Osteoblast (primary cell): ENCODE data around the gene TINCR. TPM values are rescaled to one million over a fixed set of nuclear protein-coding genes. Genes with fewer than 3 reads are reported as not detected.

Experiments used
- DNase-seq: peaks from one replicate; pipeline ENCODE4 v3.0.0; 2011; ENCODE audit warnings: low spot score, mixed read lengths; ENCODE audit not compliant: insufficient read length; ENCODE audit errors: missing footprints
- H2AFZ ChIP-seq: 2 replicates; pipeline ENCODE4 v1.6.0; 2011; ENCODE audit warnings: mild to moderate bottlenecking, low read length
- H3K27ac ChIP-seq: 2 replicates; pipeline ENCODE4 v1.5.1; 2011; ENCODE audit warnings: mild to moderate bottlenecking, low read depth, low read length, moderate library complexity
- H3K27me3 ChIP-seq: 2 replicates; pipeline ENCODE4 v1.6.0; 2012; ENCODE audit warnings: mild to moderate bottlenecking, control low read depth, inconsistent platforms, low read length, moderate library complexity; ENCODE audit not compliant: insufficient read depth
- H3K36me3 ChIP-seq: 2 replicates; pipeline ENCODE4 v1.5.1; 2011; ENCODE audit warnings: mild to moderate bottlenecking, low read length, control low read depth, moderate library complexity; ENCODE audit not compliant: insufficient read depth
- H3K4me1 ChIP-seq: 2 replicates; pipeline ENCODE4 v1.5.1; 2011; ENCODE audit warnings: mild to moderate bottlenecking, low read length, control low read depth, moderate library complexity; ENCODE audit not compliant: insufficient read depth
- H3K4me2 ChIP-seq: 2 replicates; pipeline ENCODE4 v1.6.0; 2011; ENCODE audit warnings: mild to moderate bottlenecking, low read length; ENCODE audit not compliant: insufficient read depth
- H3K4me3 ChIP-seq: fragments of 200-600 bp; sonication (generic); 3 replicates; pipeline ENCODE4 v1.5.1; 2012; ENCODE audit warnings: mild to moderate bottlenecking, low read length, inconsistent platforms; ENCODE audit not compliant: insufficient read depth
- H3K79me2 ChIP-seq: 2 replicates; pipeline ENCODE4 v1.6.0; 2012; ENCODE audit warnings: mild to moderate bottlenecking, low read length, control low read depth, inconsistent platforms; ENCODE audit not compliant: insufficient read depth
- H3K9me3 ChIP-seq: 2 replicates; pipeline ENCODE4 v1.5.1; 2011; ENCODE audit warnings: low read depth, low read length, control low read depth
- H4K20me1 ChIP-seq: 2 replicates; pipeline ENCODE4 v1.6.0; 2012; ENCODE audit warnings: mild to moderate bottlenecking, low read length, control low read depth; ENCODE audit not compliant: insufficient read depth
- CTCF ChIP-seq: IDR thresholded peaks from 2 replicates; pipeline ENCODE4 v1.5.1; 2011; ENCODE audit warnings: mild to moderate bottlenecking, low read depth, low read length, moderate library complexity; ENCODE audit errors: extremely low read depth
- total RNA-seq: library from RNA; depleted of rRNA; stranded (reverse); fragments of >200 nt; gene quantifications from 2 replicates; pipeline ENCODE4 v1.2.3, GENCODE V29; 2012

Gene TINCR
- under 0.01 and 0.36 TPM in 2 replicates for total RNA-seq

- Histone ChIP-seq H4K20me1 (no peaks in the 10 kb centered on the region), H3K4me3 (no peak within 1 kb of the TSS), H2AFZ (no peak within 1 kb of the TSS), H3K4me2 (no peak within 1 kb of the TSS), H3K79me2 (no peaks in the 10 kb centered on the region), H3K36me3 (no peaks in the 10 kb centered on the region), H3K4me1 (no peaks in the 10 kb centered on the region), H3K9me3 (no peaks in the 10 kb centered on the region), H3K27me3 (peaks cover 20% of the 10 kb centered on the region), H3K27ac (no peak within 1 kb of the TSS)
- TF ChIP-seq CTCF: no peak
- peak; percentile 54 for DNase-seq
These were observed at the start of gene TINCR for GRCh38 chr19:5567360-5567969. Gene TINCR (minus strand): TSS chr19:5567953.

GRCh38 chr19:5617080-5617479, 49.3 kb upstream of the TINCR start:
- no peak for TF ChIP-seq CTCF
- Histone ChIP-seq H3K4me1 (peaks cover 36% of the 10 kb centered on the region), H3K9me3 (no peaks in the 10 kb centered on the region), H3K27ac (peak overlapping the region; percentile 7), H4K20me1 (peaks cover 44% of the 10 kb centered on the region), H3K79me2 (peaks cover 76% of the 10 kb centered on the region), H3K36me3 (peaks cover 76% of the 10 kb centered on the region), H3K4me3 (no peak overlapping the region), H3K4me2 (no peak overlapping the region), H2AFZ (no peak overlapping the region), H3K27me3 (no peaks in the 10 kb centered on the region)
- no peak for DNase-seq

- peak; percentile 94 for DNase-seq
- no peak overlapping the region for H3K4me2 ChIP-seq
- H3K9me3 ChIP-seq: no peaks in the 10 kb centered on the region
- H3K79me2 ChIP-seq: peaks cover 67% of the 10 kb centered on the region
- peaks cover 34% of the 10 kb centered on the region for H4K20me1 ChIP-seq
- peak overlapping the region; percentile 18 for H3K27ac ChIP-seq
- H3K36me3 ChIP-seq: peaks cover 78% of the 10 kb centered on the region
- H3K4me3 ChIP-seq: no peak overlapping the region
- no peak overlapping the region for H2AFZ ChIP-seq
- peaks cover 25% of the 10 kb centered on the region for H3K4me1 ChIP-seq
- no peaks in the 10 kb centered on the region for H3K27me3 ChIP-seq
- TF ChIP-seq CTCF: no peak
These were observed 48.1 kb upstream of the TINCR start for GRCh38 chr19:5615756-5616327.
